ENCODE data around the gene RND3. TPM values are rescaled to one million over a fixed set of nuclear protein-coding genes. Genes with fewer than 3 reads are reported as not detected.

Gene RND3
- total RNA-seq, 1 experiment from 2014 or later: 96.0 TPM

DNA sequence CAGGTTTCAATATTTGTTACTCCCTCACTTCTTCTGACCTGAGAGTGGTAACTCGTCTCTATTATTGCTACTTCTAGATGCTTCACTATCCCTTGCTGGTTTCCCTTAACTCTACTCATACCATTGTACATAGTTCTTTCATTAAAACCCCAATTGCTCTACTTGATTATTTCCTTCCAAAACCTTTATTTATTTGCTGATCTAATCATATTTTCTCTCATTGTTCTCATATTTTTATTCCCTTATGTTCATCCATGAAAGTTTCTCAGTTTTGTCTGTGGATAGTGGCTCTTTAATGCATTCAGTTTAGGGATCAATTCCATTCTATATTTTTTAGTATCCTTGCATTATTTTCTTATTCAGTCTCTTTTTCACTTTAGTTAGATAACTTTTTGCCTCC, 42.1 kb downstream of the RND3 start:
- DNase-seq (ENCODE audit: low read depth): no peak

- DNase-seq (ENCODE audit: low read depth): no peak
These were observed 45.0 kb downstream of the RND3 start for GRCh38 chr2:150442484-150442883.

DNA sequence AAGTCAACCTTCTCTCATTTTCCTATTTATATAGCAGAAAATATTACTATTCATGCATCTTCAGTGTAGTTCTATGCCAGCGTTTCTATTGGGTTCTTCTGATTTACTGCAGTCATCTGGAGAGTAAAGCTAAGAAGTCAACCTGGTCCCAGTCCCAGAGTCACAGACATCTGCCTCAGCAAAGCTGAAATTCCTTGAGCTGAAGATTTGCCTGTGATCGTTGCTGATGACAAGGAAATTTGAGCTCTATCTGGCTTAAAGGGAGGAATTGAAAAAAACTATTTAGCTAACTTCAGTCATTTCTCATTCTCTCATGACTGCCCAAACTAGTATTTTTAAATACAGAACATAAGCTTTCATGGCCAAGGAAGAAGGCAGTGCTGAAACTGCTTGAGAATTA, 45.7 kb downstream of the RND3 start:
- no peak for DNase-seq (ENCODE audit: low read depth)

DNA sequence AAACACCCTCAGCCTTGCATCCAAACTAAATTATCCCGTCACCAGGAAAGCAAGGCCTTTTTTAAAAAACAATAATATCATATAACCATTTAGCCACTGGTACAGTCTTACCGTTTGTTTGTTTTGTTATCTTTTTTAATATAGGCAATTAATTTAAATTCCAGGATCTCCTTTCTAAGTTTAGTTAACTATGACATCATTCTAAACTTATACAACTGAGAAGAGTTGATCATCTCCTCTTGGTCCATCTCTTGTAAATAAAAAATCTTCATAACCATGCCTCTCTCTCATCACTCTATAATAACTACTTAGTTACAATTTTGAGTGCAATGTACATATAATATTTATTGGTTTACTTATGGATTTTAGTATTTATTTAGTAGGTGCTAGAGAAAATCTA, 46.2 kb downstream of the RND3 start:
- no peak for DNase-seq (ENCODE audit: low read depth)

DNA sequence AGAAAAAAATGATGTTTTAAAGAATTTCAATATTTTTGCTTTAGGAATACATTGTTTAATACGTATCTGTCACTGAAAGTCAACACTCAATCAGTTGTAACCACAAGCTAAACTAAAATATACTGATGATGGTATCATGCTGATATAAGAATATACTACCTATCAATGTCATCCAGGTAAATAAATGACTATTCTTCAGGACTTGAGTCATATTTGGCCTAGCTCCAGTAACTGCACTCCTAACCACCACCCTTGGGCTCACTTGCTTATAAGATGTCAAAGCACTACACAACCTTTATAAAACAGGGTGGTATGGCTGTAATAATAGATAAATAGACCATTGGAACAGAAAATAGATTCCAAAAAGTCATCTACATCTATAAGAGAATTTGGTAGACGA, 48.8 kb downstream of the RND3 start:
- DNase-seq (ENCODE audit: low read depth): no peak

GRCh38 chr2:150438041-150438440, 49.4 kb downstream of the RND3 start:
- no peak for DNase-seq (ENCODE audit: low read depth)

DNA sequence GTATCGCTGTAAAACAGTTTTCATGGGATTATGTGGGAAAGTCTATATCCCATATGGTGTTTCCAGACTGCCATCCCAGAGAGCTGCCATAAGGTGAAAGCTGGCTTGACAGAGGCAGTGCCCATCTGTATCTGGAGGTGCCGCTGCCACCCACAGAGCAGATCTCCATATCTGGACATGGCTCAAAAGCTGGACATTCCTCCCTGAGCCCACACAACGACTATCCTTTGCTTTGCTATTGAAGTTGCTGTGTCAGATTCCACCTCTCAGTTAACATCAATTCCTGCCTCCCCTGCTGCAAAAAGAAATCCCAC, 55.2 kb downstream of the RND3 start:
- no peak for DNase-seq (ENCODE audit: low read depth)

- DNase-seq (ENCODE audit: low read depth): no peak
These were observed 55.7 kb downstream of the RND3 start for GRCh38 chr2:150431561-150432311.

GRCh38 chr2:150429384-150429961, 58.0 kb downstream of the RND3 start:
- DNase-seq (ENCODE audit: low read depth): no peak

- no peak for DNase-seq (ENCODE audit: low read depth)
These were observed 58.8 kb downstream of the RND3 start for GRCh38 chr2:150428641-150429040.

- no peak for DNase-seq (ENCODE audit: low read depth)
These were observed 60.2 kb downstream of the RND3 start for GRCh38 chr2:150427298-150427697.

DNA sequence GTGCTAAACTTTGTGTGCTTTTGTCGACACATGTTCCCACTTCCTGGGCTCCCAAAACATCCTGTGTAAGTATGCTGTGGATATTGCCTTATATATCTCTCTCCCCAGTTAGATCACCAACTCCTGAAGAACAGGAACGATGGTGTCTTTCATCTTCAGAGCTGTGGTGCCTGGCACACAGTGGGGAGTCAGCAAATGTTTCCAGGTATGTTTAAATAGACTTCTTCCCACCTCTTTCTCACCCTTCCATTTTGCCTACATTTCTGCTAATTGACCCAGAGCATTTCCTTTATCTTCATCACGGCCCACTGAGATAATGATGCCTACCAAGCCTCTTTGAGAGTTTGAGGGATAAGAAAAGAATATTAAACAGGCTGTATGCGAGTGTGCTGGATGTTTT, 60.7 kb downstream of the RND3 start:
- DNase-seq (ENCODE audit: low read depth): no peak

DNA sequence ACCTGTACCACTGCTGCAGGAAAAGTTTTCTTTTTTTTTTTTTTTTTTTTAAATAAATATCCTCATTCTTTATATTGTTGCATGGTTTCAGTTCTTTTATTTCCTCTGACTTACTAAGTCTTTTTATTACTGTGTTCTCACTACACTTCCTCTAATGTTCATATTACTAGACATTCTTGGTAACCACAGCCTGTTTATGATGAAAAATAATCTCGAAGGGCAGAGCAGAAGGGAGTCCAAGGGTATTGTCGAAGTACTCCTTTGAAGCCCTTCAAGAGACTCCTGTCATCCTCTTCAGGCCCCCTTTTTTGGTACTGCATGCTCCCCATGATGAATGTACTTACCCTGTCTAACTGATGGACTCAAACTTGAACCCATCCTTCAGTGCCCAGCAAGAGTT, 61.2 kb downstream of the RND3 start:
- no peak for DNase-seq (ENCODE audit: low read depth)

- no peak for DNase-seq (ENCODE audit: low read depth)
These were observed 62.1 kb downstream of the RND3 start for GRCh38 chr2:150425121-150425955.

DNA sequence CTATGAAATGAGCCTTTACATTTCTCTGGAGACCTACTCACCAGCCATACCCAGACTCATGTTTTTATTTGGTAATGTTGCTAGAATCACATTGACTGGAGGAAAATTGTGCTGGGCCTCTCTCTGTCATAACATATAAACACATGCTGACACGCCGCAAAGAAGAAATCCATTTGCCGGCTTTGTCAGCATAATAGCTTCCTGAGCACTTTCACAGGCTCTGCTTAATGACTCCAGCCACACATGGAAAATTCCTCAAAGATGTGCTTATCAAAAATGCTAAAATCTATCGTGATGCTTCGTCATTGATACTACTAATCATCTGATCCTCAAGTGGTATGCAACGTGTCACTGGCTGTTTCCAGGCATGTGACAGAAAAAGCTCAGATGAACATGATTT, 63.1 kb downstream of the RND3 start:
- DNase-seq (ENCODE audit: low read depth): no peak

DNA sequence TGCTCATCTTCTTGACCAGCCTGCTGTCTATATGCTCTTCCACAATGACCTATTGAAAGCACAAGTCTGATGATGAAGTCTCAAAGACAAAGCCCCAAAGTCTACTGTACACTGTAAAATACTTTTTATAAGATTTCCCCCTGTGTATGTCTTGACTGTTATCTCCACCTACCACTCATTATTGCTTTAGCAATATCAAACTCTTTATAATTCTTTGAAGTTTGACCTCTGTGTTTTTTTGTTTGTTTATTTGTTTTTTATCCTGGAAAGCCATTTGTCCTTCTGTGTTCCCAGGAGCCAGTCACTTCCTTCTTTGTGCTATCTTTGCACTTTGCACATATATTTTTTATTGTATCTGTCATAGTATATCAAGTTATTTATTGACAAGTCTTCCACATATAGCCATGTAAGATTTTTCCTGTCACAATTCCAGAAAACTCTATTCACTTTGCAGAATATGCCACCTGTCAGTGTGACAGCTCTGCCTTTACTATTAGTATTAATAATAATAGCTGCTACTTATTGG, 66.3 kb downstream of the RND3 start:
- DNase-seq (ENCODE audit: low read depth): no peak

DNA sequence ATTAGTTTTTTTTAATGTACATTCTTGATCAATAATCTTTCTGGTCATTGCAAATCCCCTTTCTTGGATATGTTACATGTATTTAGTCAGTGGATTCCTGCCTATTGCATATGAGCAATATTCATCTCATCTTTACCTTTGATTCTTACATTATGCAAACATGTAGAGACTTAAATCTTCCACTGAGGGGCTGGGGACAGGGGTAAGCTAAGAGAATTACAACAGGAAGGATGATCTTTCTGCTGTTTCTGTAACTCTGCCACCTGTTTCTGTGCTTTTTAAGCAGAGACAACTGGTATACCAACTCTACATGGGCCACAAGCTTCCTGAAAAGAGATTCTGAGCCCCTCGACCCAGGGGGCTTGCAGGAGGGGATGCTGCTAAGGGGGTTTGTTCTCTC, 68.6 kb downstream of the RND3 start:
- no peak for DNase-seq (ENCODE audit: low read depth)

Measured in LHCN-M2 (cell line).